Activated T-cell treated with anti-CD3 and anti-CD28 coated beads for 48 hours (primary cell): ENCODE measurements around the gene HNRNPUL2.

Source experiments
- DNase-seq: peaks from one replicate; pipeline ENCODE4 v3.0.0-alpha.2; 2020; ENCODE audit warnings: low read depth

The HNRNPUL2 gene

DNA sequence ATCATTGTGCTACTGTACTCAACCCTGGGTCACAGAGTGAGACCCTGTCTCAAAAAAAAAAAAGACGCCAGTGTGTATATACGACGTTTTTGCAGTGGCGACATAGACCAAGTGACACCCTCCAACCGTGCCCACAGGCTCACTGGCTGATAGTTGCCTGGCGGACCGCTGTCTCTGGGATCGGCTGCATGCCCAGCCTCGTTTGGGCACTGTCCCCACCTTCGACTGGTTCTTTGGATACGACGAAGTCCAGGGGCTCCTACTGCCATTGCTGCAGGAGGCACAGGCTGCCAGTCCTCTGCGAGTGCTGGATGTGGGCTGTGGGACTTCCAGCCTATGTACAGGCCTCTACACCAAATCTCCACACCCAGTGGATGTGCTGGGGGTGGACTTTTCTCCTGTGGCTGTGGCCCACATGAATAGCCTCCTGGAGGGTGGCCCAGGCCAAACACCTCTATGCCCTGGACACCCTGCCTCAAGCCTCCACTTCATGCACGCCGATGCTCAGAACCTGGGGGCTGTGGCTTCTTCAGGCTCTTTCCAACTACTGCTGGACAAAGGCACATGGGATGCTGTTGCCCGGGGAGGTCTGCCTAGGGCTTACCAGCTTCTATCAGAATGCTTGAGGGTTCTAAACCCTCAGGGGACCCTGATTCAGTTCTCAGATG is 60.9 kb downstream of the HNRNPUL2 start:
- no peak for DNase-seq

DNA sequence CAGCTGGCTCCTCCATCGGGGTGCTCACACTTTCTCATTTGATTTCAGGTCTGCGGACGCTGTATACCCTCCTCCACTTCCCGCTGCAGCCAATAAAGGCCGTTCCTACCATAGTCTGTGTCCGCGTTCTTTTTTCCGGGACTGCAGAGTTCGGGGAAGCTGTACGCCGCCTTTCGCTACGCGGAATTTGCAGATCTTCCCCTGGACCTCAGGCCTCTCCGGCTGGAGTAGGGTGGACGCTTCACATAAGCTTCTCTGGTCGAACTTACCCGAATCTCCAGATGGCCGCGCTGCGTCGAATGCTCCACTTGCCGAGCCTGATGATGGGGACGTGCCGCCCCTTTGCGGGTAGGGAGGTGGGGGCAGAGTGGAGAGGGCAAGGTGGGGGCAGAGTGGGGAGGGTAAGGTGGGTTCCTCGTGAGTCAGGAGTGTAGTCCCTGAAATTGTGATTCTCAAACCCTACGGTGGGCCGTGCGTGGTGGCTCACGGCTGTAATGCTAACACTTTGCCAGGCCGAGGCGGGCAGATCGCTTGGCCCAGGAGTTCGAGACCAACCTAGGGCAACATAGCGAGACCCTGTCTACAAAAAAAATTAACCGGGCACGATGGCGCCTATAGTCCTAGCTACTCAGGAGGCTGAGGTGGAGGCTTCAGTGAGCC is 61.5 kb downstream of the HNRNPUL2 start:
- peak; percentile 56 for DNase-seq

DNA sequence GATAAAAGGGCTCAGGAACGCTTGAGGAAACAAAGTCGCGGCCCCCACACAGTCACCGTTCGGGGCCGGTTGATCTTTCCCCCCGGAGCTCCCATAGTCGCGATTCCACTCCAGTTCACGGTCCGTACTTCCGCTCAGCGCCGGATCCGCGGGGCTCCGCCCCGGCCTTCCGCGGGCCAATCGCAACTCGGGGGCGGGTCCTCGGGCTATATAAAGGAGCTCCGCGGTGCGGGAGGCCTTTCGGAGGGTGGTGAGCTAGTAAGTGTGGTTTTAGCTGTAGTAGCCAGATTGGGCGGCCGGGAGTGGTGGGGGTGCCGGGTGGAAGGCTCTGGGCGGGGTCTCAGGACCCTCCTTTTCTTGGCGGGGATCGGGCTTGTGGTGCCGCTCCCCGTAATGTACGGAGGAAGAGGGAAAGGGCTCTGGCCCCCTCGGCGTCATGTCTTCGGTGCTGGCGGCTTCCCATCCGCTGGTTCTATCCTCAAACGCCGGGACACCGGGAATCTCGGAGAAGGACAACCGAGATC is 62.1 kb downstream of the HNRNPUL2 start, which contains the start of the genes C11orf98 and CSKMT:
TSS of gene C11orf98 (minus strand) at position 136 of the 524 bp plus-strand sequence. CDS start at position 95, 41 bp downstream.
TSS of gene CSKMT (plus strand) at position 238 of the 524 bp plus-strand sequence. CDS start 568 bp downstream, outside the sequence.
- DNase-seq: peak; percentile 95

DNA sequence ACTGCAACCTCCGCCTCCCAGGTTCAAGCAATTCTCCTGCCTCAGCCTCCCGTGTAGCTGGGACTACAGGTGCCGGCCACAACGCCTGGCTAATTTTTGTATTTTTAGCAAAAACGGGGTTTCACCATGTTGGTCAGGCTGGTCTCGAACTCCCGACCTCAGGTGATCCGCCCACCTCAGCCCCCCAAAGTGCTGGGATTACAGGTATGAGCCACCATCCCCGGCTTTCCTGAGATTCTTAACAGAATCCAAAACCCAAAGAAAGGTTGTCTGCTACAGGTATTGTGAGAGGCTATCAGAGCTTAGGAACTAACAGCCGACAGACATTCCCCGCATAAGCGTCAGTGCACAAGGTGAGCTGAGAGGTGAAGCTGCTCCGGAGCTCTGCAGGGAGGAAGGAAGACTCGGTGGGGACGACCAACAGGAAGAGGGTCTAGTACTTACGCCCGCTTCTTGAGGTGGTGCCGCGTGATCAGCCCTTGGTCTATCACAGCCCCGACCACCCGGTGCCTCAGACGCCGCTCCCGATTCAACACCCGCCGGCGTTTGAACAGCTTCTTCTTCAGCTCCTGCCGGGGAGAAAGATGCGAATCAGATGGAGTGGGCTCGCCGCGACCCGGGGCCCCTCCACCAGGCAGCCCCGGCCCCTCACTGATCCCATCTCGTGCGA is 62.7 kb downstream of the HNRNPUL2 start:
- DNase-seq: no peak
